ENCODE results near the gene WNT2. TPM values are rescaled to one million over a fixed set of nuclear protein-coding genes. Genes with fewer than 3 reads are reported as not detected.

Gene WNT2
- total and polyA plus RNA-seq, 9 donors, result 0.30 to 14.8 (median 4.7) TPM

DNA sequence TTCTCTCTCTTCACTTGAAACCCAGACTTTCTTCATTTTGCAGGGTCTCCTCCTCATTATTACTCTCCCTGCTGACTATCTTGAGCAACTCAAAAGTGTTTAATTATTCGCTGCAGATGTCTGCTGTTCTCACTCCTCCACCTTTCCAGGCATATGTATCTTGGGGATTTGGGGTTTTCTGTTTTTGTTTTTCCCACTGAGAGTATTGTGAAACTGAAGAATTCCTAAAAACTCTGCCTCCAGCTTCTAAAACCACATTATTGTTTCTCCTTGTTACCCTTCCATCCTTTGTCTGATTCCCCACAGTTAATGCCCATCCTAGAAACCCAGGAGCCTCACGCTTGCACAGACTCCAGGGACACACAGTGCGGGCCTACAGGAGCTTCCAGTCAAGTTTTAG, 51.3 kb downstream of the WNT2 start:
- no peaks in the 10 kb centered on the region for H3K4me1 ChIP-seq (ENCODE audit: control insufficient read depth, insufficient read depth, low read length)

DNA sequence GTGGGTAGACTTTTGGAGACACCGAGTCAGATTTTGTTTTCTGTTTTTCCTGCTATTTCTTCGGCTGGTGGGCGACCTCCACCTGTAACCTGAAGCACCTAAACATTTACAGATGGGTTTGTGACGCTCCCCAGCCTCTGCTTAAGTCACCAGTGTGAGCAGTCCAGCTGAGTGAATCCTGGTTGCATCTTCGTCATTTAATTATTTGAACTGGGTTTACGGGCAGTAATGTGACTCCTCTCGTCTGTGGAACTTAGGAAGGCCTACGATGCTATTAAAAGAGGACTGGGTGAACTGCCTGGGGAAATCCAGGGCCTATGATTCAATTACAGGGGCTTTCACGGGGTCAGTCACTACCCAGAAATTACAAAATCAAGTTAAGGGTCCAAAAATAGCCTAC, 52.5 kb downstream of the WNT2 start:
- H3K36me3 ChIP-seq (ENCODE audit: control insufficient read depth, insufficient read depth, low read length), result no peaks in the 10 kb centered on the region
- no peaks in the 10 kb centered on the region for H3K4me1 ChIP-seq (ENCODE audit: control insufficient read depth, insufficient read depth, low read length)
- H3K27ac ChIP-seq (ENCODE audit: low read length), result no peak overlapping the region
- 52% methylated on average over 7 of the region's 9 CpGs for WGBS (ENCODE audit: insufficient coverage)
- DNase-seq, result no peak
- no peaks in the 10 kb centered on the region for H3K27me3 ChIP-seq (ENCODE audit: control insufficient read depth, insufficient read depth, low read length)
- no peak overlapping the region for H3K4me3 ChIP-seq (ENCODE audit: low read length)
- no peaks in the 10 kb centered on the region for H3K9me3 ChIP-seq (replicated peaks; ENCODE audit: control insufficient read depth, low read depth, low read length)

More for the DNA sequence above, 51.3 kb downstream of the WNT2 start:
- no peak overlapping the region for H3K27ac ChIP-seq (ENCODE audit: low read length)
- H3K9me3 ChIP-seq (replicated peaks; ENCODE audit: control insufficient read depth, low read depth, low read length), result no peaks in the 10 kb centered on the region
- H3K36me3 ChIP-seq (ENCODE audit: control insufficient read depth, insufficient read depth, low read length), result no peaks in the 10 kb centered on the region
- 80% methylated on average over 2 of the region's 3 CpGs for WGBS (ENCODE audit: insufficient coverage)
- H3K4me3 ChIP-seq (ENCODE audit: low read length), result no peak overlapping the region
- DNase-seq, result no peak
- no peaks in the 10 kb centered on the region for H3K27me3 ChIP-seq (ENCODE audit: control insufficient read depth, insufficient read depth, low read length)

DNA sequence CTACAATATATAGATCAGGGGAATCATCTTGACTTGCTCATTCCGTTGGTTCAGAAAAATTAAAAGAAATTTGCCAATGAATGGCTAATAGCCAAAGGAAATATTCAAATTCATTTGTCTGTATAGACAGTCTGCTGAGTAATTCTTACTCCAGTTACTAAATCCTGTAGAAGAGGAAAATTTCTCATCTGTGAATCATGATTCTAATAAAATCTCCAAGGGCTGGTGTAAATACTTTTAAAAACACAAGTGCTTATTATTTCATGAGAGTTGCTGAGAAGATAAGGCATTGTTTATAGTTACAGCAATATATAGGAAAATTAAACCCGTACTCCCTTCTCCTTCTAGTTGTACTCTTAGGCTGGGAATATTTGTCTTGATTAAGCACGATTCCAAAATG, 53.0 kb downstream of the WNT2 start:
- peak; percentile 37 for DNase-seq
- WGBS (ENCODE audit: insufficient coverage), result 100% methylated on average over 1 of the region's 3 CpGs
- H3K27ac ChIP-seq (ENCODE audit: low read length), result no peak overlapping the region

DNA sequence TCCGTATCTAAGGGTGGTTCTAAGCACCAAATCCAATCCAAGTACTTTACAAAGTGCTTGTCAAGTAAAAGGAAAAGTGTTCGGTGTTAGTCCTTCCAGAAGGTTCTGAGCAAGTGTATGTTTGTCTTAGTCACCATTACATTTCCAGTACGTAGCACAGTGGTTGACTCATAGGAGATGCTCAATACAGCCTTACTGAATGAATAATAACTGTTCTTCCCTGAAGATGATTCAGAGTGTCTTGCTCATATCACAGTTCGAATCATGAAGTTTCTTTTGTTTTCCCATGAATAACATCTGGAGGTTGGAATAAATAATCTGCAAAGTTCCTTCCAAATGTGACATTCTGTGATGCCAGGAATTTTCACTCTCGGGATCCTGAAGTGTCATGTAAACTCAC, 53.4 kb downstream of the WNT2 start:
- no peaks in the 10 kb centered on the region for H3K4me1 ChIP-seq (ENCODE audit: control insufficient read depth, insufficient read depth, low read length)
- H3K4me3 ChIP-seq (ENCODE audit: low read length), result no peak overlapping the region
- H3K27me3 ChIP-seq (ENCODE audit: control insufficient read depth, insufficient read depth, low read length), result no peaks in the 10 kb centered on the region
- no peak overlapping the region for H3K27ac ChIP-seq (ENCODE audit: low read length)
- WGBS (ENCODE audit: insufficient coverage), result no CpG with 5 or more reads among the region's 5 CpGs
- no peaks in the 10 kb centered on the region for H3K36me3 ChIP-seq (ENCODE audit: control insufficient read depth, insufficient read depth, low read length)
- DNase-seq, result no peak
- no peaks in the 10 kb centered on the region for H3K9me3 ChIP-seq (replicated peaks; ENCODE audit: control insufficient read depth, low read depth, low read length)

More for the DNA sequence above, 53.0 kb downstream of the WNT2 start:
- Histone ChIP-seq H3K27me3 (ENCODE audit: control insufficient read depth, insufficient read depth, low read length) (no peaks in the 10 kb centered on the region), H3K4me3 (ENCODE audit: low read length) (no peak overlapping the region), H3K4me1 (ENCODE audit: control insufficient read depth, insufficient read depth, low read length) (no peaks in the 10 kb centered on the region), H3K9me3 (replicated peaks; ENCODE audit: control insufficient read depth, low read depth, low read length) (no peaks in the 10 kb centered on the region), H3K36me3 (ENCODE audit: control insufficient read depth, insufficient read depth, low read length) (no peaks in the 10 kb centered on the region)

DNA sequence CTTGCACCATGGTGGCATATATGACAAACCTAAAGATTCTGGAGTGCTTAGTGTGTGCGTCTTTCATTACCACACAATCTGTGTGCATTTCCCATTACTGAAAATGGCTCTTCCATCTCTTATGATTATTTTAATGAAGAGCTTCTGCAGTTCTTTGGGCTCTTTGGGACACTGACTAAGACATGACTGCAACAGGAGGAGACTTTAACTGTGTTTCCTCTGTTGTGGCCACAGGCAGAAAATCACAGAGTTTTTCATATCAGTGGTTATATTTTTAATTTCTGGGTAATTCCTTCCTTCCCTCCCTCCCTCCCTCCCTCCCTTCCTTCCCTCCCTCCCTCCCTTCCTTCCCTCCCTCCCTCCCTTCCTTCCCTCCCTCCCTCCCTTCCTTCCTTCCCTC, 58.1 kb downstream of the WNT2 start:
- no peak for DNase-seq
- no CpG with 5 or more reads among the region's 1 CpG for WGBS (ENCODE audit: insufficient coverage)
- no peaks in the 10 kb centered on the region for H3K9me3 ChIP-seq (replicated peaks; ENCODE audit: control insufficient read depth, low read depth, low read length)
- H3K4me1 ChIP-seq (ENCODE audit: control insufficient read depth, insufficient read depth, low read length), result no peaks in the 10 kb centered on the region
- no peak overlapping the region for H3K4me3 ChIP-seq (ENCODE audit: low read length)
- no peaks in the 10 kb centered on the region for H3K36me3 ChIP-seq (ENCODE audit: control insufficient read depth, insufficient read depth, low read length)
- no peaks in the 10 kb centered on the region for H3K27me3 ChIP-seq (ENCODE audit: control insufficient read depth, insufficient read depth, low read length)
- no peak overlapping the region for H3K27ac ChIP-seq (ENCODE audit: low read length)

DNA sequence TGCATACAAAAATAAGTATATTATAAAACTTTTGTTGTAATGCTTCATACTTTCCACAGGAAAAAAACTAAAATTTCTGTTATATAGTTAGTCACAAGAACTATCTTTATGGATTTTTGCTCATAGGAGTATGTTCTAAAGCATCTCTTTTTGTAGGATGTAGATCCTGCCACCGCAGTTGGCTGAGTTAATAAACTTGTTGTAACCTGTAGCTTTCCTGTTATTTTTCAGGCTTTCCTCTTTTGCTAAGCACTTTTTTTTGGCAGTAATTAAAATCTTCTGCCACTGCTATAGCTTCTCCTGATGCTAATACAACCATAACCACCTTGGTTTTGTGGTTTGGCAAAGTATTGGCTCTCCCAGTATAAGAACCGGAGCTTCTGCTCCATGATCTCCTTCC, 60.3 kb downstream of the WNT2 start:
- H3K36me3 ChIP-seq (ENCODE audit: control insufficient read depth, insufficient read depth, low read length), result no peaks in the 10 kb centered on the region
- H3K27me3 ChIP-seq (ENCODE audit: control insufficient read depth, insufficient read depth, low read length), result no peaks in the 10 kb centered on the region
- H3K9me3 ChIP-seq (replicated peaks; ENCODE audit: control insufficient read depth, low read depth, low read length), result no peaks in the 10 kb centered on the region
- no peaks in the 10 kb centered on the region for H3K4me1 ChIP-seq (ENCODE audit: control insufficient read depth, insufficient read depth, low read length)
- no peak for DNase-seq
- no CpG with 5 or more reads among the region's 2 CpGs for WGBS (ENCODE audit: insufficient coverage)
- no peak overlapping the region for H3K27ac ChIP-seq (ENCODE audit: low read length)
- H3K4me3 ChIP-seq (ENCODE audit: low read length), result no peak overlapping the region

DNA sequence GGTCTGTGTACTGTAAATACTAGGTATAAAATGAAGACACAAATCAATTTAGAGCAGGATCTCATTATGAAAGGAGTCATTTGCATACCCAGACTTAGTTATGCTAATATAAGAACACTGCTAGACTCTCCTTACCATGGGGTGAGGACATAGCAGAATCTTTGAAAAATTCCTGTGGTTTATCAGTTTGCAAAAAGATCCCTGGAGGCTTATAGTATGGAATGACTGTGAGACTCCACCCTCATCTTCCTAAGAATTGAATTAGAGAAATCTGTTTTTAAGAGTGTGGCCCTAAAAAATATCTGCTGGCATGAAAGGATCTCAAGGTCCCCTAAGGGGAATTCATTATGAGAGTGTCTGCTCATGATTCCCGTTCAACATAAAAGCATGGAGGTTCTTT, 63.2 kb downstream of the WNT2 start:
- Histone ChIP-seq H3K4me3 (ENCODE audit: low read length) (no peak overlapping the region), H3K9me3 (replicated peaks; ENCODE audit: control insufficient read depth, low read depth, low read length) (no peaks in the 10 kb centered on the region), H3K36me3 (ENCODE audit: control insufficient read depth, insufficient read depth, low read length) (no peaks in the 10 kb centered on the region), H3K27ac (ENCODE audit: low read length) (no peak overlapping the region), H3K27me3 (ENCODE audit: control insufficient read depth, insufficient read depth, low read length) (peaks cover 2% of the 10 kb centered on the region), H3K4me1 (ENCODE audit: control insufficient read depth, insufficient read depth, low read length) (no peaks in the 10 kb centered on the region)
- DNase-seq, result no peak
- WGBS (ENCODE audit: insufficient coverage), result no CpG with 5 or more reads among the region's 1 CpG

DNA sequence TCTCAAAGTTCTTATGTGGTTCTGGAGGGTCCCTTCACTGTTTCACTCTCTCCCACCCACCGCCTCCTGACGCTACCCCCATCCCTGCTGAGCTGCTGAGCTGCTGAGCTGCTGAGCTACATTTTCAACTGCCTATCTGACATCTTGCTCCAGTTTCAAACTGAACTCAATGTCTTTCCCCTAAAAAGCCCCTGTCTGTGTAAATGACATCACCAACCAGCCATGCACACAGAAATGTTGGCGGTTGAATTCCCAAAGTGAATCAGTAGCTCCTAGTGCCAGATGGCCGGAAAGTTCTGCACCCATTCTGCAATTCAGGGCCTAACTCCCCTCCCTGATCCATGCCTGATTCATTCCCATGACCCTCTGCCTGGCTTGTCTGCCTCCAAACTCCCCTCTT, 71.2 kb downstream of the WNT2 start:
- Histone ChIP-seq H3K9me3 (replicated peaks; ENCODE audit: control insufficient read depth, low read depth, low read length) (no peaks in the 10 kb centered on the region), H3K4me1 (ENCODE audit: control insufficient read depth, insufficient read depth, low read length) (no peaks in the 10 kb centered on the region), H3K4me3 (ENCODE audit: low read length) (no peak overlapping the region), H3K36me3 (ENCODE audit: control insufficient read depth, insufficient read depth, low read length) (no peaks in the 10 kb centered on the region), H3K27ac (ENCODE audit: low read length) (no peak overlapping the region), H3K27me3 (ENCODE audit: control insufficient read depth, insufficient read depth, low read length) (peaks cover 2% of the 10 kb centered on the region)
- DNase-seq, result no peak
- 72% methylated on average over 4 of the region's 4 CpGs for WGBS (ENCODE audit: insufficient coverage)

DNA sequence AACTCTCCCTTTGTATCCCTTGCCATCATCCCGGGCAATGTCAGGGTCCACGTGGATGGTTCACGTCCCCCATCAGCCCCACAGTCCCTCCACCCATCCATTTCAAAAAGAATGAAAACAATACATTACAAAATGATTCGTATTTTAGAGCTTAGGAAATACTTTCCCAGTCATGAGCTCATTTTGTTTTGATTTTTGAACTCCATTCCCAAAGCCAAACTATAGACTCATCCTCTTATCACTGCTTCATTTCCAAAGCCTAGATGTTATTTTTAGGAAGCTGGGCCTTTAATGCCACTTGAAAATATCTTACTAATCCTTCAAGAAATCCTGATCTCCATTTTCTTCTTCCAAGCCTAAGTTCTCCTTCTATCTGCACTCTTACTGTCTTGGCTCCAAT, 72.1 kb downstream of the WNT2 start:
- H3K4me3 ChIP-seq (ENCODE audit: low read length), result no peak overlapping the region
- no peaks in the 10 kb centered on the region for H3K36me3 ChIP-seq (ENCODE audit: control insufficient read depth, insufficient read depth, low read length)
- no peaks in the 10 kb centered on the region for H3K9me3 ChIP-seq (replicated peaks; ENCODE audit: control insufficient read depth, low read depth, low read length)
- no peak overlapping the region for H3K27ac ChIP-seq (ENCODE audit: low read length)
- peak; percentile 17 for DNase-seq
- WGBS (ENCODE audit: insufficient coverage), result 66% methylated on average over 3 of the region's 4 CpGs
- peaks cover 2% of the 10 kb centered on the region for H3K27me3 ChIP-seq (ENCODE audit: control insufficient read depth, insufficient read depth, low read length)
- H3K4me1 ChIP-seq (ENCODE audit: control insufficient read depth, insufficient read depth, low read length), result no peaks in the 10 kb centered on the region

DNA sequence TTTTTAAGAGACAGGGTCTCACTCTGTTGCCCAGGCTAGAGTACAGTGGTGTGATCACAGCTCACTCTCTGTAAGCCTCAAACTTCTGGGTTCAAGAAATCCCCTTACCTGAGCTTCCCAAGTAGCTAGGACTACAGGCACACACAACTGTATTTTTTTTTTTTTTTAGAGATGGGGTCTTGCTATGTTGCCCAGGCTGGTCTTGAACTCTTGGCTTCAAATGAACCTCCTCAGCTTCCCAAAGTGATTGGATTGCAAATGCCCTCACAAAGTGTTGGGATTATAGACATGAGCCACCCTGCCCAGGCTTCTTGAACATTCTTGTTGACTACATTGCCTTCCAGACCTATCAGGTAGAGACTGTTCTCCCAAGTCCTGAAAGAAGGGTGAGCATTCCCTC, 72.6 kb downstream of the WNT2 start:
- no peak for DNase-seq
- Histone ChIP-seq H3K36me3 (ENCODE audit: control insufficient read depth, insufficient read depth, low read length) (no peaks in the 10 kb centered on the region), H3K4me3 (ENCODE audit: low read length) (no peak overlapping the region), H3K9me3 (replicated peaks; ENCODE audit: control insufficient read depth, low read depth, low read length) (no peaks in the 10 kb centered on the region), H3K27ac (ENCODE audit: low read length) (no peak overlapping the region), H3K27me3 (ENCODE audit: control insufficient read depth, insufficient read depth, low read length) (peaks cover under 1% of the 10 kb centered on the region), H3K4me1 (ENCODE audit: control insufficient read depth, insufficient read depth, low read length) (no peaks in the 10 kb centered on the region)

DNA sequence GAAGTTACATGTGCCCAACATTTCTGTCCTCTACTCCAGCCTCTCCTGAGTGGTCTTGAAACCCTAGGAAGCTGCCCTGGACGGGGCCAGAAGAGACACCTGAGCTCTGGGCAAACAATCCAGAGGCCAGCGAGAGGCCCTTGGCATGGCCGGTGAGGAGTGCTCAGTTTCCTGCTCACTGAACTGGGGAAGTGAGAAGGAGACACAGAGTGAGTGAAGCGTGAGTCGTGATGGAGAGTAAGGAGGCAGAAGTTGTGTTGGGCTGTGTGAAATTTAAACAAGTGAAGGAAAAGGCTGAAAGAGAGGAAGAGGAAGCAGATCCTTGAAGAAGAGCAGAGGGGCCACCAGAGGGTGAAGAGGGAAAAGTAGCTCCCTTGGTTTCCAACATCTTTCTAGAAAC, 73.2 kb downstream of the WNT2 start:
- no peak overlapping the region for H3K27ac ChIP-seq (ENCODE audit: low read length)
- no peaks in the 10 kb centered on the region for H3K4me1 ChIP-seq (ENCODE audit: control insufficient read depth, insufficient read depth, low read length)
- H3K9me3 ChIP-seq (replicated peaks; ENCODE audit: control insufficient read depth, low read depth, low read length), result no peaks in the 10 kb centered on the region
- WGBS (ENCODE audit: insufficient coverage), result 82% methylated on average over 5 of the region's 5 CpGs
- DNase-seq, result no peak
- no peak overlapping the region for H3K4me3 ChIP-seq (ENCODE audit: low read length)
- no peaks in the 10 kb centered on the region for H3K27me3 ChIP-seq (ENCODE audit: control insufficient read depth, insufficient read depth, low read length)
- no peaks in the 10 kb centered on the region for H3K36me3 ChIP-seq (ENCODE audit: control insufficient read depth, insufficient read depth, low read length)

Measured in muscle of leg (tissue), 11 donors.